Measurements from ENCODE around the gene UNC50.
A peak's percentile ranks its signal among the peaks of the same experiment; 100 is the strongest.
"Not testable (repeated sequence)": the region's sequence is repeated elsewhere in the genome, so short reads cannot be mapped to it uniquely, and the experiment has no call there.

UNC50 gene

GRCh38 chr2:98615481-98615880 is 7.1 kb downstream of the UNC50 start:
- no peak for DNase-seq

DNA sequence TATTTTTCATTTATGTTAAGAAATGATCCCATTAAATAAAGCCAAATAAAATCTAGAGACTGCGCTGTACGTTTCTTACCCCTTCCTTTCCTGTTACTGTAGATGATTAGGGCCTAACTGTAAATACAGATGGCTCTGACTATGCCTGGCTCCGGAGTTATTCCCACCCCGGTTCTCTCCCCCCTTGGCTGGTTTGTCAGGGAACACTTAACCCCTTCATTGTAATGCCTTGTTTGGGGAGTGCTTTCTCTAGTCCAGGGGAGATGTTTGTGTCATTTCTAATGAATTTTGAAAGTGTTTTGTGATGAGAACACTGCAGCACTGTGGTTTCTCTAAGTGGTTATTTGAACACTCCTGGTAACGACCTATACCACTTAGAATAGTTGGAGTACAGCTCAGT is 8.8 kb downstream of the UNC50 start:
- no peak for DNase-seq

DNA sequence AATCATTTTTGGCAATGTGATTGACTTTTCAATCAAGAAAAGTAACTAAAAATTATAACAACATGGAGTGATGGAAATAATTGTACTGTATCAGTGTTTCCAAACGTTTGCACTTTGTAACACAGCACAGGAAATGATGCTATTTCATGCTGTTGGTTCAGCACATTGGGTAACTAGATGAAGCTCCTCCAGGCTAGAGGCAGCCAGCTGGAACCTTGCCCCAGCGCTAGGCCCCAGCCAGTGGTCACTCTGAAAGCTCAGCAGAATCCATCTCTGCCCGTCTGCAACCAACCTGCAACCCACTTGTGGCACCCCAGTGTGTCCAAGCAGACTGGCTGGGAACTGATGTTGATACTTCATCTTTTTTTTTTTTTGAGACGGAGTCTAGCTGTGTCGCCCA is 15.3 kb downstream of the UNC50 start:
- no peak for DNase-seq

- no peak for DNase-seq
Measured at GRCh38 chr2:98632351-98632750, 24.0 kb downstream of the UNC50 start.

DNA sequence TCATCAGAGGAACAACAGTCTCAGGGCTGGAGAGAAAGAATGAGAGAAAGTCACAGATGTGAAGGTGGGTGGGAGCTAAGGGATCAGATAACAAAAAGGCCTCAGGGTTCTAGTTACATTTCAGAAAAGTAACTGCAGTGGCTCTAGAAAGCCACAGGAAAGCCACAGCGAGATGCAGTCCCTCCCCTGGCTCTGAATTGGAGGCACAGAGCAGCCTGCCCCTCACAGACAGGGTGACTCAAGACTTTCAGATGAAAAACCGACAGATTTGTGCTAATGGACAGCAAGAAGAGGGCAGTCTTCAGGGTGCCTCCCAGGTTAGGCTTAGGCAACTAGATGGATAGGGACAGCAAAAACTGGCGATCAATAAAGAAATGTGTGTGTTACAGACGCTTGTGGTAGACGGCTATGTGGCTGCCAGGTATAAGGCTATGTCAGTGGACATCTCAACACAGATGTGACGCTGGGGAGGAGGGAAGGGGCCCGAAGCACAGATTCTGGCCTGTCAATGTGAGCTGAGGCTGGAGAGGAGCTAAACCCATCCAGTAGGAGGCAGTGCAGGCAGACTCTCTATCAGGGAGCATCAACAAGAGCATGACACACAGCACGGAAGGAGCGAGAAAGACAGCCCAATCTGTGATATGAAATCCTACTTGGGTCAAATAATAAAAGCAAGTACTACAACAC is 26.2 kb downstream of the UNC50 start:
- DNase-seq, result no peak

DNA sequence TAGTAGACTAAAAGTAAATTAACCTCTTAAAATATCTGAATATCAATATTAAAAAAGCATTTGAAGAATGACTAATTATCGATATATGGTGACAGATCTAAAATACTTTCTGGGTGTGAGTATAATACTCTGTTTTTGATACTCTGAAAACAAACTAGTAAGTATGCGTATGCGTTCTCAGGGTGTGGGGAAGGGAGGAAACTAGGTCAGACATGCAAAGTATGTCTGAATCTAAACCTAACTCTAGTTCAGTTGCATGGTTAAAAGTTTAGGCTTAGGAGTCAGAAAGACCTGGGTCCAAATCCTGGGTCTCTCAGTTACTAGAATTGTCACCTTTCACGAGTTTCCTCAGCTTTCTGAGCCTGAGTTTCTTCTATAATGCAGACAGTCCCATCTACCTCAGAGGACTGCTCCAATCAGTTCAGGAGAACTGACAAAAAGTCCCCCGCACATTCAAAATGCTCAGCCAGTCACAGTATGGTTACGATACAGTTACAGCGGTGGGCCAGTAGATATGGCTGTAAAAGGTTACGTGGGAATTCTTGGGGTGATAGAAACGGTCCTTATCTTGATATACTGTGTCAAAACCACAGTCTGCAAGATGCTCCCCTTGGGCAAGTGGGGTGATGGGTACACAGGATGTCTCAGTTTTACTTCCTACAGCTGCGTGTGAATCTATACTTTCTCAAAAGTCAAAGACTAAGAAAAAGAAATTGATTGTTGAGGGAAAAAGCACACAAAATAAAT is 29.2 kb downstream of the UNC50 start:
- DNase-seq, result no peak

DNA sequence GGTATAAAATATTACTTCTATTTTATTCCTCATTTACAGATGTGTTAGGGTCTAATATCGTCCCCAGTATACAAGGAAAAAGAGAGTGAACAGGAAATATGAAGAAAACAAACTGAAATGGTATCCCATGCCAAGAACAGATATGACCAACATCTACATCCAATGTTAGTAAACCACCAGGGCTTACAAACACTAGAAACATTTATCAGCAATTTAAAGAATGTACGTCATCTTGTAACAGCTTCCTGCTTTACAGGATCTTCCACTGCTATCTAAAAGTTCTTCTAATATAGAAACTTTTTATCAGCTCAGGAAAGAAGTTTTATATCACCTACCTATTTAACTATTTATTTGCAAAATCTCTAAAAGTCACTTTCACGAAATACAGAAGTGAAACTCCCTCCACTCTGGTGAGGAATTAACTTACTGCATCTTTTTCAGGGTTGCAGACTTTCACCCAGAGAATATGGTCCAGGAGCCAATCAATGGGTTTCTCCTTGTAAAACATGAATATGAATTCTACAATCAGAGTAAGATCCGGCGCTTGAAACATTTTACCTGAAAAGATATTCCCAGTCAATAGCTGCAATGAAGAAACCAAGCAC is 35.2 kb downstream of the UNC50 start:
- no peak for DNase-seq

DNA sequence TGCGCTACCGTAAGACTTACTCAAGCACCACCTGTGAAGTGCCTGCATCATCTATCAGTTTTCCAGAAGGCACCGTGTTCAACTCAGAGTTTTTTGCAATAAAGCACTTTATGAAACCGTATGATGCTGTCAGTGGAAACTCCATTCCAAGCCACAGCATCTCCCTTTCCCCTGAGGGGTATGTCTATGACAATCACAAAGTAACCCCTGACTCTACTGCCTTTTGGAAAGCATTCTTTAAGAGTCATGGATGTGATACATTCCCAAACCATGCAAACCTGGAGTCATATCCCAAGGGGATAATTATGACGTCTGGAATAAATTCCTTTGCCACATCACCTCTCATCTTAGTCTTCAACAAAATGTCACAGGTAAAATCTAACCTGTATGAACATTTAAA is 39.2 kb downstream of the UNC50 start:
- DNase-seq, result no peak

- no peak for DNase-seq
Measured at GRCh38 chr2:98648451-98648850, 40.1 kb downstream of the UNC50 start.

- peak; percentile 86 for DNase-seq
Measured at GRCh38 chr2:98649135-98649991, 41.0 kb downstream of the UNC50 start.

GRCh38 chr2:98649992-98650375 is 41.6 kb downstream of the UNC50 start:
- DNase-seq, result no peak

GRCh38 chr2:98650998-98651397 is 42.6 kb downstream of the UNC50 start:
- no peak for DNase-seq

- no peak for DNase-seq
Measured at GRCh38 chr2:98654699-98655495, 46.5 kb downstream of the UNC50 start.

- DNase-seq, result no peak
Measured at GRCh38 chr2:98656800-98657199, 48.4 kb downstream of the UNC50 start.

- no peak for DNase-seq
Measured at GRCh38 chr2:98658816-98659490, 50.6 kb downstream of the UNC50 start.

DNA sequence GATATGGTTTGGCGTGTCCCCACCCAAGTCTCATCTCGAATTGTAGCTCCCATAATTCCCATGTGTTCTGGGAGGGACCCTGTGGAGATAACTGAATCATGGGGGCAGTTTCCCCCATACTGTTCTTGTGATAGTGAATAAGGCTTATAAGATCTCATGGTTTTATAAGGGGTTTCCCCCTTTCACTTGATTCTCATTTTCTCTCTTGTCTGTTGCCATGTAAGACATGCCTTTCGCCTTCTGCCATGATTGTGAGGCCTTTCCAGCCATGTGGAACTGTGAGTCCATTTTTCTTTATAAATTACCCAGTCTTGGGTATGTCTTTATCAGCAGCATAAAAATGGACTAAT is 51.1 kb downstream of the UNC50 start:
- DNase-seq, result not testable (repeated sequence)

DNA sequence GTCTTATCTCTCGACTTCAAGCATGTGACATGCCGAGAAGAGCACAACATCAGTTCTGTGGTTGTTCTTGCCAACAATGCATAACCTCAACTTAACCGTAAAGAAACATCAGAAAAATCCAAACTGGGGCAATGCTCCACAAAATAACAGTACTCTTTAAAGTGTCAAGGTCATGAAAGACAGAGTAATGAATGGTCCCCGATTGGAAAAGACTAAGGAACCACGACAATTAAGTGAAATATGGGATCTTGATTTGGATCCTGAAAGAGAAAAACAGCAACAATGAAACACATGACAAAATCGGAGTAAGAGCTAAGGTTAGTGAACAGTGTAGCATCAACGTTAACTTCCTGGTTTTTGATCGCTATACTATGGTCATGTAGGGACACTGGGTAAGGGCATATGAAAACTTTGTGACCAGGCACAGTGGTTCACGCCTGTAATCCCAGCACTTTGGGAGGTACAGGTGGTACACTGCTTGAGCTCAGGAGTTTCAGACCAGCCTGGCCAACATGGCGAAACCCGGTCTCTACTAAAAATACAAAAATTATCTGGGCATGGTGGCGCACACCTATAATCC is 55.2 kb downstream of the UNC50 start:
- no peak for DNase-seq

DNA sequence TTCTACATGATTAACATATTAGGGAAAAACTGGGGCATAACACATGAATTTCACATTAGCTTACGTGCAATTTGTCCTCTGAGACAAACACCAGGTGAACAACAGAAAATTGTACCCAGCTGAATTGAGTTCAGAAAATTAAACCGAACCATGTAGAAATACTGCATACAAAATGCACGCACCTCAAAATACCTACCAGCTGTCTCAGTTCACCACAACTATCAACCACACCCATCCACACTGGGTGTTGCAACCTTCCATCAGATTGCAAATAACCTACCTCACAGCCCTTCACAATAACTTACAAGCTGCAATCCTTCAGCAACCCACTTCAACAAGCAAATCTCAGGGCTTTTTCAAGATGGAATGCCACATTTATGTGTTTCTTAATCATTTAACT is 55.9 kb downstream of the UNC50 start:
- no peak for DNase-seq

GRCh38 chr2:98665677-98666076 is 57.3 kb downstream of the UNC50 start:
- DNase-seq, result no peak
